Islet of Langerhans (tissue), 1 donor: ENCODE data around the gene PRAMEF20.
"Not testable (repeated sequence)": the region's sequence is repeated elsewhere in the genome, so short reads cannot be mapped to it uniquely, and the experiment has no call there.

Experiments used
- FAIRE-seq: peaks from one replicate; lab custom pipeline; 2011; peaks lifted over from hg19 to GRCh38; lab: Jason Lieb, UNC

The PRAMEF20 gene

DNA sequence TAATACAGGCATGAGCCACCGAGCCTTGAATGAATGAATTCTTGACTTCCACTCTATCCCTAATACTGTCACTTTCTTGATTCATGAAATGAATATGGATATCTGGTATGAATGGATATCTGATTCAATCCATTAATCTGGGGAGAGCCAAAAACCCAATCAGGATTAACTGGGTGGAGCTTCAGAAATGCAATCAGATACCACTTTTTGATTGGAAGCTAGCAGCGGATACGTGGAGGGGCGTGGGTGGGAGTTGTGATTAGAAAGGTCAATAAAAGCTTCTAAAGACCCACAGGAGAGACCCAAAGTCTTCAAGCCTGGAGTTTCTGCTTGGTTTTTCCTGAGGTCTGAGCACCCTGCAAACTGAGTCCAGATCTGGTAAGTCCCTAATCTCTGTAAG is at the start of gene PRAMEF20:
Gene PRAMEF20 (plus strand): TSS at position 301 of the 400 bp plus-strand sequence. CDS start 5,905 bp downstream, outside the sequence.
- not testable (repeated sequence) for FAIRE-seq

DNA sequence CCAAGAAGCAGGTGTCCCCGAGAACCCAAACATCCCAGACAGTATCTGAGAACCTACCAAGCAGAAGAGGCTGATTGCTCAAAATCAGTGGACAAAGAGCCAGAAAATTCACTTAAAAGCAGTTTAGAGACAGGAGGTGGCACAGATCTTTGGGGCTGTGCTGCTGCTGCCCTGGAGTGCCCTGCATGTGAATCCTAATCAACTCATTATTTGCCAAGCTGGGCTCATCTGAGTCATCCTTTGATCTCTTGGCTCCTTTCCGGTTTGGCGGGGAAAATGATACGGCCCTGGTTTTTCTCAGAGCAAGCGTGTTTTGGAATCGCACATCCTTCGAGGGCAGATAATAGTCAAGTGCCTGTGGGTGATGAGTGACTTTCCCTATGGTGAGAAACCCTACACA is 47.9 kb upstream of the PRAMEF20 start:
- not testable (repeated sequence) for FAIRE-seq

DNA sequence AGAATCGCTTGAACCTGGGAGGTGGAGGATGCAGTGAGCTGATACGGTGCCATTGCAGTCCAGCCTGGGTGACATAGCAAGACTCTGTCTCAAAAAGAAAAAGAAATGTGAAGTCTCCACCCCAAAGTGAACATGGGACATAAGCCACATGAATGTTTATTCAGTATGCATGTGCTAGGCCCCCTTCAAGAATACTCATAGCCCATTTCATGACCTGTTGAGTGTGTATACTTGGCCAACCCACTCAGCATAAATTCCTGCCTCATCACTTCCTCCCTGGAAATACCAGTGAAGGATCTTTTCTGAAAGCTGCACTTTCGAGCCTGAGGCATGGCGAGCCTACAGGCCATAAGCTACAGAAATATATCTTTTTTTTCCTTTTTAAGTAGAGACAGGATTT is 45.3 kb upstream of the PRAMEF20 start:
- not testable (repeated sequence) for FAIRE-seq

DNA sequence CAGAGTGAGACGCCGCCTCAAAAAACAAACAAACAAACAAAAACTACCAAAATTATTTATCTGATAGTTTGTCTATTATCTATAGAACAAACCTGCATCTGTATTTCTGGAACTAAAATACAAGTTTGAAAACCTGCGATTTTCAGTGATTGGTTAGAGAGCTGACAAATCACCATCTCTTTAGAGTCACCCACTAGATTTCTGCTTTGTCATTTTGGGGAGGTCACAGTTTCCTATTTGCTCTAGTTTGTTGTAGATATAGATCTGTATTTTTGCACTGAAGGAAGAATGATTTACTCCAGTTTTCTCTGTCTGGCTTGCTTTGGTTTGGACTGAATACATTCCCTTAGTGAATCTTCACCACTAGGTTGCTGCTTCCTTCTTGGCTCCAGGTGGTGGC is 43.7 kb upstream of the PRAMEF20 start:
- FAIRE-seq, result not testable (repeated sequence)

DNA sequence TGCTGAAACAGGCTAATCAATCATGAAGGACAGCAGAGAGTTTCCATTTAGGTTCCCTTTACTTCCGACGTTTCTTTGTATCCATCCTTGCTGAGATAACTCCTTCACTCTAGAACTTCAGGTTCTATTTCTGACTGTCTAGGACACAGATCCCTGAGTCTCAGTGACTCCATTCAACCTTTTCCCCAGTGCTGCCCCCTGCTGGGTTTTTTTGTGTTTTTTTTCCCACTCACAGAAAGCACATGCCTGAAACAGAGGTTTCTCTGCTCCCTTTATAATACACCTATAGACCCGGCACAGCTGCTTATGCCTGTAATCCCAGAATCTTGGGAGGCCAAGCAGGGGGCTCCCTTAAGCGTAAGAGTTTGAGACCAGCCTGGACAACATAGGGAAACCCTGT is 41.7 kb upstream of the PRAMEF20 start:
- not testable (repeated sequence) for FAIRE-seq

DNA sequence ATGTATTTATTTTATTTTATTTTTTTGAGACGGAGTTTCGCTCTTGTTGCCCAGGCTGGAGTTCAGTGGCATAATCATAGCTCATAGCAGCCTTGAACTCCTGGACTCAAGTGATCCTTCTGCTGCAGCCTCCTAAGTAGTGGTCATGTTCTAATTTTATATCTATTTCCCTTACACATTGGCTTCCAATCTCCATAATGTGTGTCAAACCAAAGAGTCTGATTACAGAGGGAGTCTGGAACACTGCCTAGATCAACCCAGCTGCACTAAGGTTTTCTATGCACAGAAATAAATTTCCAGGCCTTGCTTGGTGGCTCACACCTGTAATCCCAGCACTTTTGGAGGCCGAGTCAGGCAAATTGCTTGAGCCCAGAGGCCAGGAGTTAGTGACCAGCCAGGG is 31.3 kb upstream of the PRAMEF20 start:
- FAIRE-seq, result not testable (repeated sequence)

DNA sequence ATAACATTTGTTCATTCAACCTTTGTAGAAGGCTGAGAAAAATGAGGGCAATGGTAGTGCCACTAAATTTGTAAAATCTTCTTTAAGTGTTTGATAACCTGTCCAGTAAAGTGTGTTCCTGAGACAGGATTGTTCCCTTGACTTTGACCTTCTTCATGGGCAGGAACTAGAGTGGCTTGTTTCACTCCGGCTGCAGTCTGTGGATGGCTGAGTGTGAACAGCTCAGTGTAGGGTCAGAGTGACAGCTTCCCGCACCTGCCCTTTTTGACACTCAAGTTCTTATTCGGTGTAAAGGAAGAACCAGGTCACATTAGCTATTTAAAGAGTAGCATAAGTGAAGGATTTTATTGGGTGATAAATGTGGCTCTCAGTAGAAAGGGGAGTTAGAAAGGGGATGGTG is 29.9 kb upstream of the PRAMEF20 start:
- FAIRE-seq, result not testable (repeated sequence)

DNA sequence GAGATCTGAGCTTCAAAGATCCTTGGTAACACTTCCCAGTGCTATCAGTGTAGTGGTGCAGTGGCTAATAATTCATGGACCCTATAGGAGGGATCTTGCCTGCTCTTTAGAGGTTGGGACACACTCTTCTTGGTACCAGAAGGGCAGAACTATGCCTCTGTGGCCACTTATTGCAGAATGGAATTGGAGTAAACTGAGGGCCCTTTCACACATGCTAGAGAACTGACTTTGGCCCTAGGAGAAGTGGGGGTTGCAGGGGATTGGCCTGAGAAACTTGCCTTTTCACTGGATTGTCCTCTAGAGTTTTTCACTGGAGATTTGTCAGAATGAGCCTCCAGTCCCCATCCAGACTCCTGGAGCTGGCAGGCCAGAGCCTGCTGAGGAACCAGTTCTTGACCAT is 20.9 kb upstream of the PRAMEF20 start, which contains the start of gene PRAMEF17:
Gene PRAMEF17 (plus strand): TSS at position 301 of the 400 bp plus-strand sequence. CDS start 26 bp downstream, at position 327.
- FAIRE-seq, result not testable (repeated sequence)

DNA sequence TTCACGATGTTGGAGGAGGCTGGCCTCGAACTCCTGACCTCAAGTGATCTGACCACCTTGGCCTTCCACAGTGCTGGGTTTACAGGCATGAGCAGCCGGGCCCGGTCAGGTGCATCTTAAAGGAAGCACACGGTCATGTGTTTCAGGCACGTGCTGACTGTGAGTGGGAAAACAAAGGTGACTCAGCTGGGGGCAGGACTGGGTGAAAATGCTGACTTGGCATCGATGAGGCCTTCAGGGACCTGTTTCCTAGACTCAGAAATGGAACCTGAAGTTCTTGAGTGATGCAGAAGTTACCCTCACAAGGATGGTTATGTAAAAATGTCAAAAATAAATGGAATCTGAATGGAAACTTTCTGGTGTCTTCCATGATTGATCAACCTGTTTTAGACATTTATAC is 17.2 kb upstream of the PRAMEF20 start:
- FAIRE-seq, result not testable (repeated sequence)

DNA sequence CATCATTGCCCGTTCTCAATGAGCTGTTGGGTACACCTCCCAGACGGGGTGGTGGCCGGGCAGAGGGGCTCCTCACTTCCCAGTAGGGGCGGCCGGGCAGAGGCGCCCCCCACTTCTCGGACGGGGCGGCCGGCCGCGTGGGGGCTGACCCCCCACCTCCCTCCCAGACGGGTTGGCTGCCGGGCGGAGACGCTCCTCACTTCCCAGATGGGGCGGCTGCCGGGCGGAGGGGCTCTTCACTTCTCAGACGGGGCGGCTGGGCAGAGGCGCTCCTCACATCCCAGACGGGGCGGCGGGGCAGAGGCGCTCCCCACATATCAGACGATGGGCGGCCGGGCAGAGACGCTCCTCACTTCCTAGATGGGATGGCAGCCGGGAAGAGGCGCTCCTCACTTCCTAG is 15.5 kb upstream of the PRAMEF20 start:
- FAIRE-seq, result not testable (repeated sequence)

DNA sequence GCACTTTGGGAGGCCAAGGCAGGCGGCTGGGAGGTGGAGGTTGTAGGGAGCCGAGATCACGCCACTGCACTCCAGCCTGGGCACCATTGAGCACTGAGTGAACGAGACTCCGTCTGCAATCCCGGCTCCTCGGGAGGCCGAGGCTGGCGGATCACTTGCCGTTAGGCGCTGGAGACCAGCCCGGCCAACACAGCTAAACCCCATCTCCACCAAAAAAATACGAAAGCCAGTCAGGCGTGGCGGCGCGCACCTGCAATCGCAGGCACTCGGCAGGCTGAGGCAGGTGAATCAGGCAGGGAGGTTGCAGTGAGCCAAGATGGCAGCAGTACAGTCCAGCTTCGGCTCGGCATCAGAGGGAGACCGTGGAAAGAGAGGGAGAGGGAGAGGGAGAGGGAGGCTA is 14.9 kb upstream of the PRAMEF20 start:
- not testable (repeated sequence) for FAIRE-seq

DNA sequence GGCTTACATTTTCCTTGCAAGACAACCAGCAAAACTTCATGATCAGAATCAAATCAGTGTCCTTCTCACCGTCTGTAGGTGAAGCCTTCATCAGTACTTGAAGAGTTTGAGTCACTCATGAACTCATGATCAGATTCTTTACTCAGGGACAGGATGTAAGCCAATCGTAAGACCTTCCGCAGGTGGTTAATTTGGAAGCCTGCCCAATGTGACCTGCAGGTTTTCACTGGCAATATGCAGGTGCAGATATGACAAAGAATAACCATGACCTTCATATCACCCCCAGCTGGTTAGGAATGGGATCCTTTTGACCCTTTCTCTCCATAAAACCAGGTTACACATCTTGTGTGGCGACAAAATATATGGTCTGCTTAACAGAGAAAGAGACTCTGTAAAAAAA is 2.4 kb upstream of the PRAMEF20 start:
- no peak for FAIRE-seq

DNA sequence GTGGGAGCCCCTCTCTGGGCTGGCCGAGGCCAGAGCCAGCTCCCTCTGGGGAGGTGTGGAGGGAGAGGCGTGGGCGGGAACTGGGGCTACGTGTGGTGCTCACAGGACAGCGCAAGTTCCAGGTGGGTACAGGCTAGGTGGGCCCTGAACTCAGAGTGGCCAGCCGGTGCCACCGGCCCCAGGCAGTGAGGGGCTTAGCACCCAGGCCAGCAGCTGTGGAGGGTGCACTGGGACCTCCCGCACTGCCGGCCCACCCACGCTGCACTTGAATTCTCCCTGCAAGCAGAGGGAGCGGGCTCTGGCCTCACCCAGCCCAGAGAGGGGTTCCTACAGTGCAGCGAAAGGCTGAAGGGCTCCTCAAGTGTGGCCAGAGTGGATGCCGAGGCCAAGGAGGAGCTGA is 20.2 kb downstream of the PRAMEF20 start:
- no peak for FAIRE-seq

DNA sequence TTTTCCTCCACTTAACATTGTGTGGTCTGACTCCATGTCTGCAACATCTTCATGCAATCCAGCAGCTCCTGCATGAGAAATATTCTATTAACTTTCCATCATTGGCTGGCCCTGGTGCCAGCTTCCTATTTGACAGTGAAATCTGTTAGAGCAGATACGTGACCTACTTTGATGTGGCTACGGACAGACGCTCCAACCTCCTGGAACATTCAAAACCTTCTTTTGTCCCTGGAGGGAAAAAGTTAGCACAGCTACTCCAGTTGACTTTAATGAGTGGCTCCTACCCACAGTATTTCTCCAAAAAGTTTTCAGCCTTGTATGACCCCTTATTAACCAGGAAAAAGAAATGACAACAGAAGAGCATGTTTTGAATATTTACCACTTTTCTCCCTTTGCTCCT is 22.0 kb downstream of the PRAMEF20 start:
- no peak for FAIRE-seq

DNA sequence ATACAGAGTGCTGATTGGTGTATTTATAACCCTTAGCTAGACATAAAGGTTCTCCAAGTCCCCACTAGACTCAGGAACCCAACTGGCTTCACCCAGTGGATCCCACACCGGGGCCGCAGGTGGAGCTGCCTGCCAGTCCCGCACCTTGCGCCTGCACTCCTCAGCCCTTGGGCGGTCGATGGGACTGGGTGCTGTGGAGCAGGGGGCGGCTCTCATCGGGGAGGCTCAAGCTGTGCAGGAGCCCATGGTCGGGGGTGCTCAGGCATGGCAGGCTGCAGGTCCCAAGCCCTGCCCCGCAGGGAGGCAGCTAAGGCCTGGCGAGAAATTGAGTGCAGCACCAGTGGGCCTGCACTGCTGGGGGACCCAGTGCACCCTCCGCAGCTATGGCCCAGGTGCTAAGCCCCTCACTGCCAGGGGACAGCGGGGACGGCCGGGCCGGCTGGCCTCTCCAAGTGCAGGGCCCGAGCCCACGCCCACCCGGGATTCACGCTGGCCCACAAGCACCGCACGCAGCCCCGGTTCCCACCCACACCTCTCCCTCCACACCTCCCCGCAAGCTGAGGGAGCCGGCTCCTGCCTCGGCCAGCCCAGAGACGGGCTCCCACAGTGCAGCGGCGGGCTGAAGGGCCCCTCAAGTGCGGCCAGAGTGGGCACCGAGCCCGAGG is 23.6 kb downstream of the PRAMEF20 start:
- not testable (repeated sequence) for FAIRE-seq

DNA sequence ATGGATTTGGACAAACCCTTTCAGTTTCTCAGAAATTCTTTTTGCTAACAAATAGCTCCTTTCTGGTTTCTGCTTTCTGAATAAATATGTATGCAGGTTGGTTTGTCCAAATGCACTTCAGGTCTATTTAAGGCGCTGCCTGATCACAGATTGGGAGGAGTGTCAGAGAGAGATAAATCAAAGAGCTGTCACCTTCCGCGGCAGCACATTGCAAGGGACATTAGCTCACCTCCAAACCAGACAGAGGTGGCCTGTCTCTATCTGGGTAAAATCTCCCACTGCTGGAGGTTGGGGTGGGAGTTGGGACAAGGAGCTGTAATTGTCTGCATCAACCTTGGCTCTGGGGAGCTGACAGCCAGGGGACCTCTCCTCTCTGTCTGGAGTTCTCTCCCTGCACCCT is 25.2 kb downstream of the PRAMEF20 start:
- FAIRE-seq, result no peak

DNA sequence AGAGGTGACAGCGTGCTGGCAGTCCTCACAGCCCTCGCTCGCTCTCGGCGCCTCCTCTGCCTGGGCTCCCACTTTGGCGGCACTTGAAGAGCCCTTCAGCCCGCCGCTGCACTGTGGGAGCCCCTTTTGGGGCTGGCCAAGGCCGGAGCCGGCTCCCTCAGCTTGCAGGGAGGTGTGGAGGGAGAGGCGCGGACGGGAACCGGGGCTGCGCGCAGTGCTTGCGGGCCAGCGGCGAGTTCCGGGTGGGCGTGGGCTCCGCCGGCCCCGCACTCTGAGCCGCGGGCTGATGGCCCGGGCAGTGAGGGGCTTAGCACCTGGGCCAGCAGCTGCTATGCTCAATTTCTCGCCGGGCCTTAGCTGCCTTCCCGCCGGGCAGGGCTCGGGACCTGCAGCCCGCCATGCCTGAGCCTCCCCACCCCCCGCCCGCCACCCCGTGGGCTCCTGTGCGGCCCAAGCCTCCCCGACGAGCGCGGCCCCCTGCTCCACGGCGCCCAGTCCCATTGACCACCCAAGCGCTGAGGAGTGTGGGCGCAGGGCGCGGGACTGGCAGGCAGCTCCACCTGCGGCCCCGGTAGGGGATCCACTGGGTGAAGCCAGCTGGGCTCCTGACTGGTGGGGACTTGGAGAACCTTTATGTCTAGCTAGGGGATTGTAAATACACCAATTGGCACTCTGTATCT is 29.0 kb downstream of the PRAMEF20 start:
- FAIRE-seq, result not testable (repeated sequence)

DNA sequence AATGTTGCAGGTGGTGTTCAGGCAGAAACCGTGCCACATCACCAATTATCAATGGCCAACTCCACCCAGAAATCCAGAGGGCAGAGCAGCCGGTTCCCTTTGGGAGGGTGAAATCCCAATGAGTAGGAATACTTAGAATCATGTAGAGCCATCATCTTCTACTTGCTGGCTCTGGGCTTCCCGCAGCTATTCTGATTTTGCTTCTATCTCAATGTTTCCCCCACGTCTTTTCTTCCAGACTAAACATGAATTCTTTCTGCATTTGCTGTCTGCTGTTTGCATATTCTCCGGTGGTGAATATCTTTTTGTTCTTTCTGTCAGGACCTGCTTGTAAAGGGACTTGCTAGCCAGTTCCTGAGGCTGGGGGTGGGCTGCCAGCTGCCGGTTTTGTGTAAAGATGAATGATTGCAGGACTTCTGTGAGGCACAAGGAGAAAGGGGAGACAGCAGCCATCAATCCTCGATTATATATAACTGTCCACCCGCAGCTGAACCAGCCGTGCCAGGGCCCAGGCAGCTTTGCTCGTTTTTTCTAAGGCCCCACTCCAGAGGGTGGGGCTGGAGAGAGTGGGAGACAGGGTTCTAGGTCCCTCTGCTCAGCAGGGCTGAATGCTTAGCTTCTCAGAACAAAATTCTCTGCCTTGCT is 33.2 kb downstream of the PRAMEF20 start:
- FAIRE-seq, result no peak

DNA sequence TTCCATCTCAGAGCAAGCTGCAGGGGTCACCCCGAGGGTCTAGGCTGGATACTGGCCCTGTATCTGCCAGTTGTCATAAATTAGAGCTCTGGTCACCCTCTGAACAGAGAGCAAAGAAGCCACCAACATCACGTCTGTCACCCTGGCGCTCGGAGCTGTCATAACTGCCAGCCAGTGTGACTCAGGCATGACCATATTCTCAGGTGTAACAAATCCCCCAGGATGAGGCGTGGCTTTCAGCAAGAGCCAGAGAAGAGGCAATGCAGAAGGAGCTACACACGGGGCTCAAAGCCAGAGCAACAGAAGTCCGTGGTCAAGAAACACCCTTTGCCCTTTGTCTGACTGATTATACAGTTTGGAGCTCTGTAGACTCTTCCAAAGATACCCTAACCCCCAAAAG is 40.0 kb downstream of the PRAMEF20 start:
- FAIRE-seq, result no peak

DNA sequence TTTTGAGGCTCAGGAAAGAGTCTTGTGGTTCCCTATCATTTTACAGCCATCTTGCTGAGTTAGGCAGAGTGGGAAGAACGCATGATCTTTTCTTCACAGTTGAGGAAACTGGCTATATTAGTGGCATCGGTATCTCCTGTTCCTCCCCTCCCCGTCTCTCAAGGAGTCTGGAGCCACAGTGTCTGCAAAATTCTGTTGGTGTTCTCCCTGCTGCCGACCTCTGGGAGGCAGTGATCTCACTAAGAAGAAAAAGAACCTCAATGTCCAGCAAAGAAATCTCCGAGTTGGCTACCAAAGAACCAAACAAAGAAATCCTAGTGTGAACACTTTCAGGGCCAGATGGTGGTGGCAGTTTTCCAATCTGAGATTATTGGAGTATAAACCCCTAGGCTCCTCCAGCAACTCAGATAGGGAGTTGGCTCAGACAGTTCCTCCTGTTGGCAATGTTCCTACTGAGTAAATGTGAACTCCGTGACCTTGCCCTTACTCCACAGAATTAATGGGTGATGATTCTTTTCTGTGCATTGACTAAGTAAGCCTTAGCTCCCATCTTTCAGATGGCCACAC is 41.2 kb downstream of the PRAMEF20 start:
- FAIRE-seq, result no peak

DNA sequence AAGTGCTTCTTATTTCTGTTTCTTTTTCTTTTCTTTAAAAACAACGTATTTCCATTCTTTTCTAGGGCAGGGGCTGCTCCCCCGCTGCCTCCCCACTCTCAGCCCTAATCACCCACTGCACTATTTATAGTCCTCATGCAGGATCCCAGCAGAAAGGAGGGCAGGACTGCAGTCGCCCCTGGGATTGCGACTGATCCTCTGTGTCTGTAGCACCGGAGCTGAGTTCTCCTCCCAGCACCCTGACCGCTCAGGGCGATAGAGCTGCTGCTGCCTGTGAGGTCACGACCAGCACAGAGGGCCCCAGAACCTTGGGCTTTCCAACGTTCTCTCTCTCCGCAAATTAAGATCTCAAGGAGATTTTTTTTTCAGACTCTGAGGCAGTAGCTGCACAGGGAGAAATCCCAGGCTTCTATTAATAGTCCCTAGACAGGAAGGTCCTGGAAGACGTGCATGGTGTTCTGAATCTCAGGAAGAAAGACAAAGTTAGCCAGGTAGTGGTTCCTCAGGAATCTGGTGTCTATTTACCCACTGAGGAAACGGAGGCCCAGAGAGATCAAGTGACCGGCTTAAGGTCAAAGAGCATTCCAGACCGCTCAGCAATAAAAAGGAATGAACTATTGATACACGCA is 46.8 kb downstream of the PRAMEF20 start:
- no peak for FAIRE-seq

DNA sequence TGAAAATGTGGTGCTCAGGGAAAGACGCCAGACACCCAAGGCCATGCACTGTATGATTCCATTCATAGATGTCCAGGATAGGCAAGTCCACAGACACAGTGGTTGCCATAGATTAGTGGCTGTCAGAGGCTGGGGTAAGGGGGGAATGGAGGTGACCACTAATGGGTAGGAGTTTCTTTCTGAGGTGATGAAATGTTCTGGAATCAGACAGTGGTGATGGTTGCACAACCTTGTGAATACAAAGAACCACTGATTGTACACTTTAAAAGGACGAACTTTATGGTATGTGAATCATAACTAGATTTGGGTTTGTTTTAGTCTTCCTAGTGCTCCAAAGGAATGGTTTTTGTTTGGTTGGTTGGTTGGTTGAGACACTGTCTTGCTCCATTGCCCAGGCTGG is 51.7 kb downstream of the PRAMEF20 start:
- no peak for FAIRE-seq
